Upper lobe of left lung (tissue), 6 donors: ENCODE measurements around the gene DPPA2. TPM values are rescaled to one million over a fixed set of nuclear protein-coding genes. Genes with fewer than 3 reads are reported as not detected.
A peak's percentile ranks its signal among the peaks of the same experiment; 100 is the strongest.

Experiments
- ATAC-seq, 2 donors: fragments of 200-7000 bp; cut with Tn5 transposase; one replicate each; pipeline ENCODE4 v1.9.1; 2022; ENCODE audit warnings: mild to moderate bottlenecking in 2 of 2, moderate library complexity in 2 of 2; ENCODE audit not compliant: low FRiP score in 2 of 2
- DNase-seq, 2 donors: peaks; one replicate each; pipeline ENCODE4 v3.0.0-alpha.2; 2019 to 2020
- H3K27ac ChIP-seq, 4 donors: fragments of 200-600 bp; sonication (generic); one replicate each; pipeline ENCODE4 v1.5.1; 2016 to 2019
- H3K27me3 ChIP-seq, 4 donors: fragments of 200-600 bp; sonication (generic); one replicate each; pipeline ENCODE4 v1.5.1; 2017 to 2019
- H3K36me3 ChIP-seq, 4 donors: fragments of 200-600 bp; sonication (generic); one replicate each; pipeline ENCODE4 v1.5.1; 2016 to 2019
- H3K4me1 ChIP-seq, 4 donors: fragments of 200-600 bp; sonication (generic); one replicate each; pipeline ENCODE4 v1.5.1; 2018 to 2019
- H3K4me3 ChIP-seq, 4 donors: fragments of 200-600 bp; sonication (generic); one replicate each; pipeline ENCODE4 v1.5.1; 2017 to 2019; ENCODE audit warnings: mild to moderate bottlenecking in 2 of 4, moderate library complexity in 1 of 4
- H3K9me3 ChIP-seq, 4 donors: fragments of 200-600 bp; sonication (generic); one replicate each; pipeline ENCODE4 v1.5.1; 2018 to 2019
- CTCF ChIP-seq, 6 experiments: fragments of 450-650 bp in 4 of 6; fragments of 200-600 bp in 2 of 6; sonication (generic) in 2 of 6; IDR thresholded peaks; one replicate each; pipeline ENCODE4 v1.5.1; 2016 to 2019; ENCODE audit warnings: antibody characterized with exemption in 6 of 6
- EP300 ChIP-seq, 4 donors: sonication (generic); formaldehyde crosslinking; IDR thresholded peaks; one replicate each; pipeline ENCODE4 v1.5.1; 2017; ENCODE audit warnings: antibody characterized with exemption in 4 of 4, control low read depth in 2 of 4
- POLR2A ChIP-seq, 4 donors: fragments of 450-650 bp; IDR thresholded peaks; one replicate each; pipeline ENCODE4 v1.5.1; 2016 to 2017; ENCODE audit warnings: antibody characterized with exemption in 4 of 4, mild to moderate bottlenecking in 2 of 4
- POLR2AphosphoS5 ChIP-seq, 2 donors: sonication (generic); formaldehyde crosslinking; IDR thresholded peaks; one replicate each; pipeline ENCODE4 v1.5.1; 2017; ENCODE audit warnings: antibody characterized with exemption in 2 of 2
- WGBS, 2 donors: methylation state at CpG; one replicate each; pipeline ENCODE4 v1.1.5; 2017 to 2018; 5-methylcytosine and 5-hydroxymethylcytosine counted together
- total RNA-seq, 6 donors: library from RNA; depleted of rRNA in 4 of 6; stranded (reverse); fragments of >200 nt in 4 of 6; gene quantifications; one replicate each; pipeline versions ENCODE4 v1.1.0 to v1.2.1, GENCODE V29; 2016 to 2021
- donor health status: DM: no; HTN: no; CAD: no; lungs with moderate emphysema.
- donor health status: DM: no; HTN: yes; CAD: no; lungs with severe emphysema.

DPPA2 gene
- total RNA-seq, 6 donors from 2014 or later, result not detected

- ATAC-seq, result no peak
- WGBS, 2 donors, result 45 to 52% methylated on average over 5 of the region's 5 CpGs
- peaks cover 0 to 3% (median 0%) of the 10 kb centered on the region in 4 donors for H3K27me3 ChIP-seq
- peak within 1 kb of the TSS in 3 of 4 donors; percentile 7 to 39 (median 25) for H3K4me3 ChIP-seq
- H3K36me3 ChIP-seq, result no peaks in the 10 kb centered on the region
- DNase-seq, result no peak
- TF ChIP-seq POLR2A (IDR thresholded peaks at IDR 0.05) (no peak), POLR2AphosphoS5 (IDR thresholded peaks at IDR 0.05) (no peak), CTCF (IDR thresholded peaks at IDR 0.05) (no peak), EP300 (IDR thresholded peaks at IDR 0.05) (no peak)
- no peaks in the 10 kb centered on the region for H3K9me3 ChIP-seq
- H3K27ac ChIP-seq, result no peak within 1 kb of the TSS
- peaks cover 0 to 9% (median 0%) of the 10 kb centered on the region in 4 donors for H3K4me1 ChIP-seq
These were observed 21.1 kb upstream of the DPPA2 start, which contains the start of gene DPPA4 for GRCh38 chr3:109337393-109337792. DPPA4 (minus strand) TSS chr3:109337546; CDS start chr3:109337517, 29 bp downstream.

- DNase-seq (peak; percentile 21 to 75), ATAC-seq (peak in 1 of 2 donors; percentile 74)
- Histone ChIP-seq H3K4me3 (peak overlapping the region in 3 of 4 donors; percentile 7 to 39 (median 25)), H3K36me3 (no peaks in the 10 kb centered on the region), H3K27ac (no peak overlapping the region), H3K4me1 (peaks cover 0 to 9% (median 0%) of the 10 kb centered on the region in 4 donors), H3K9me3 (no peaks in the 10 kb centered on the region), H3K27me3 (peaks cover 0 to 3% (median 0%) of the 10 kb centered on the region in 4 donors)
- 7 to 8% methylated on average over 17 of the region's 17 CpGs for WGBS, 2 donors
- no peak for TF ChIP-seq POLR2A (IDR thresholded peaks at IDR 0.05)
- TF ChIP-seq POLR2AphosphoS5 (IDR thresholded peaks at IDR 0.05), result no peak
- no peak for TF ChIP-seq EP300 (IDR thresholded peaks at IDR 0.05)
- TF ChIP-seq CTCF (IDR thresholded peaks at IDR 0.05), result no peak
These were observed 20.1 kb upstream of the DPPA2 start for GRCh38 chr3:109336291-109336861.

GRCh38 chr3:109334572-109334971 is 18.3 kb upstream of the DPPA2 start:
- ATAC-seq (no peak), DNase-seq (no peak)
- no peak for TF ChIP-seq CTCF (IDR thresholded peaks at IDR 0.05)
- no peak for TF ChIP-seq POLR2A (IDR thresholded peaks at IDR 0.05)
- no peak for TF ChIP-seq POLR2AphosphoS5 (IDR thresholded peaks at IDR 0.05)
- no peak for TF ChIP-seq EP300 (IDR thresholded peaks at IDR 0.05)
- Histone ChIP-seq H3K4me1 (peaks cover 0 to 9% (median 0%) of the 10 kb centered on the region in 4 donors), H3K4me3 (no peak overlapping the region), H3K36me3 (no peaks in the 10 kb centered on the region), H3K9me3 (no peaks in the 10 kb centered on the region), H3K27me3 (peaks cover 0 to 3% (median 0%) of the 10 kb centered on the region in 4 donors), H3K27ac (no peak overlapping the region)
- 52 to 77% methylated on average over 1 of the region's 1 CpG for WGBS, 2 donors

- WGBS, 2 donors, result 80 to 86% methylated on average over 5 of the region's 5 CpGs
- no peak for DNase-seq
- Histone ChIP-seq H3K36me3 (no peaks in the 10 kb centered on the region), H3K9me3 (no peaks in the 10 kb centered on the region), H3K4me3 (no peak overlapping the region), H3K27me3 (peaks cover 0 to 3% (median 0%) of the 10 kb centered on the region in 4 donors), H3K4me1 (peaks cover 0 to 7% (median 0%) of the 10 kb centered on the region in 4 donors), H3K27ac (no peak overlapping the region)
- ATAC-seq, result no peak
- TF ChIP-seq EP300 (IDR thresholded peaks at IDR 0.05), result no peak
- no peak for TF ChIP-seq POLR2AphosphoS5 (IDR thresholded peaks at IDR 0.05)
- TF ChIP-seq POLR2A (IDR thresholded peaks at IDR 0.05), result no peak
- TF ChIP-seq CTCF (IDR thresholded peaks at IDR 0.05), result no peak
These were observed 15.4 kb upstream of the DPPA2 start for GRCh38 chr3:109331692-109332091.

- DNase-seq (no peak), ATAC-seq (no peak)
- no peaks in the 10 kb centered on the region for H3K27me3 ChIP-seq
- TF ChIP-seq POLR2A (IDR thresholded peaks at IDR 0.05) (no peak), EP300 (IDR thresholded peaks at IDR 0.05) (no peak), POLR2AphosphoS5 (IDR thresholded peaks at IDR 0.05) (no peak), CTCF (IDR thresholded peaks at IDR 0.05) (no peak)
- H3K9me3 ChIP-seq, result no peaks in the 10 kb centered on the region
- H3K27ac ChIP-seq, result no peak overlapping the region
- no peaks in the 10 kb centered on the region for H3K4me1 ChIP-seq
- no peak overlapping the region for H3K4me3 ChIP-seq
- no peaks in the 10 kb centered on the region for H3K36me3 ChIP-seq
- WGBS, 2 donors, result 78 to 89% methylated on average over 5 to 7 of the region's 7 CpGs
These were observed 14.1 kb upstream of the DPPA2 start for GRCh38 chr3:109330405-109330804.
